Neural progenitor cell (in vitro differentiated cells): ENCODE results near the gene EFNA5. TPM values are rescaled to one million over a fixed set of nuclear protein-coding genes. Genes with fewer than 3 reads are reported as not detected.
A peak's percentile ranks its signal among the peaks of the same experiment; 100 is the strongest.

ENCODE experiments used
- DNase-seq: peaks from one replicate; pipeline ENCODE4 v3.0.0-alpha.2; 2016; ENCODE audit warnings: low spot score
- H2AFZ ChIP-seq: fragments of 200-600 bp; sonication (generic); replicated peaks from 2 replicates; pipeline ENCODE4 v1.6.1; 2016; ENCODE audit warnings: antibody characterized with exemption
- H3F3A ChIP-seq: fragments of 200-600 bp; sonication (generic); 2 replicates; pipeline ENCODE4 v1.6.1; 2016; ENCODE audit warnings: antibody characterized with exemption, low read depth
- H3K27ac ChIP-seq: fragments of 200-600 bp; sonication (generic); 2 replicates; pipeline ENCODE4 v1.5.1; 2016; ENCODE audit warnings: mild to moderate bottlenecking
- H3K27me3 ChIP-seq: fragments of 200-600 bp; sonication (generic); 2 replicates; pipeline ENCODE4 v1.6.1; 2016; ENCODE audit warnings: mild to moderate bottlenecking, moderate library complexity
- H3K36me3 ChIP-seq: fragments of 200-600 bp; sonication (generic); 2 replicates; pipeline ENCODE4 v1.5.1; 2016
- H3K4me1 ChIP-seq: fragments of 200-600 bp; sonication (generic); 2 replicates; pipeline ENCODE4 v1.6.1; 2016; ENCODE audit warnings: mixed run types
- H3K4me2 ChIP-seq: fragments of 200-600 bp; sonication (generic); 2 replicates; pipeline ENCODE4 v1.6.1; 2016
- H3K4me3 ChIP-seq: fragments of 200-600 bp; sonication (generic); 2 replicates; pipeline ENCODE4 v1.5.1; 2016
- H3K79me2 ChIP-seq: fragments of 200-600 bp; sonication (generic); 2 replicates; pipeline ENCODE4 v1.6.1; 2016; ENCODE audit warnings: low read depth
- H3K9ac ChIP-seq: fragments of 200-600 bp; sonication (generic); 2 replicates; pipeline ENCODE4 v1.6.1; 2016
- H3K9me3 ChIP-seq: fragments of 200-600 bp; sonication (generic); 2 replicates; pipeline ENCODE4 v1.5.1; 2016; ENCODE audit warnings: low read depth
- H4K20me1 ChIP-seq: fragments of 200-600 bp; sonication (generic); 2 replicates; pipeline ENCODE4 v1.6.1; 2016; ENCODE audit warnings: low read depth
- H3K27ac Mint-ChIP-seq: 3 replicates; pipeline ENCODE4 v1.8.0; 2021; ENCODE audit warnings: mixed read lengths
- H3K27me3 Mint-ChIP-seq: 2 replicates; pipeline ENCODE4 v1.8.0; 2022; ENCODE audit warnings: low read depth, mild to moderate bottlenecking, inconsistent platforms, moderate library complexity, mixed read lengths; ENCODE audit not compliant: insufficient read depth
- H3K36me3 Mint-ChIP-seq: 3 replicates; pipeline ENCODE4 v1.8.0; 2021; ENCODE audit warnings: mixed read lengths
- H3K4me1 Mint-ChIP-seq: 3 replicates; pipeline ENCODE4 v1.8.0; 2021; ENCODE audit warnings: mixed read lengths
- H3K4me3 Mint-ChIP-seq: 3 replicates; pipeline ENCODE4 v1.8.0; 2021; ENCODE audit warnings: mild to moderate bottlenecking, moderate library complexity, mixed read lengths
- H3K9me3 Mint-ChIP-seq: 3 replicates; pipeline ENCODE4 v1.8.0; 2020; ENCODE audit warnings: mixed read lengths
- EZH2 ChIP-seq: fragments of 200-600 bp; sonication (generic); IDR thresholded peaks from 2 replicates; pipeline ENCODE4 v1.6.1; 2017; ENCODE audit warnings: antibody characterized with exemption, mild to moderate bottlenecking, moderate library complexity
- EZH2phosphoT487 ChIP-seq: fragments of 200-600 bp; sonication (generic); IDR thresholded peaks from 2 replicates; pipeline ENCODE4 v1.6.1; 2017; ENCODE audit warnings: antibody characterized with exemption
- total RNA-seq: library from RNA; depleted of rRNA; stranded (reverse); fragments of >200 nt; gene quantifications from 2 replicates; pipeline ENCODE4 v1.2.3, GENCODE V29; 2015; ENCODE audit warnings: low replicate concordance
- TF ChIP-seq, protein P1 (sequence below): fragments of 200-600 bp; sonication (generic); IDR thresholded peaks from 2 replicates; pipeline ENCODE4 v1.5.1; 2017; ENCODE audit warnings: antibody characterized with exemption, mild to moderate bottlenecking

The EFNA5 gene
- total RNA-seq, 1 donor from 2014 or later = 105 TPM

DNA sequence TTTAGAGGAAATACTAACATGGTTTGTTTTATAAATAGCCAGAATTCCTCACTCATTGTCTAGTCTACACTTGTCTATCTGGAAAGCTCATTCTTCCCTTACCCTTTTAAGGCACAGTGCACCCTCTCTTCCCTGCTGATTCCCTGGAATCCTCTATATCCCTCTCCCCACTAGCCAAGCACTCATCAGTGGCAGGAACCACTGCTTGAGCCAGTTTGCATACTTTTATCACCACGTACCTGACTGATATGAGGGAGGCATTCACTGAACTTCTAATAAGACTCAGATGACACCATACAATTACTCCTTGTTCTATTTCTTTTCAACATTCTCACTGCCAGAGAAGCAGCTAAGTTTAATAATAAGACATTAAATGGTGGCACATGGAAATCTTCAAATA is 134.9 kb downstream of the EFNA5 start:
- Histone ChIP-seq H3K9ac (no peak overlapping the region), H3K4me3 (no peak overlapping the region), H3K27ac (no peak overlapping the region), H4K20me1 (peaks cover 100% of the 10 kb centered on the region), H2AFZ (no peak overlapping the region), H3K27me3 (no peaks in the 10 kb centered on the region), H3K4me2 (no peak overlapping the region), H3K36me3 (no peaks in the 10 kb centered on the region), H3K4me1 (peaks cover 70% of the 10 kb centered on the region), H3K9me3 (no peaks in the 10 kb centered on the region), H3K79me2 (peaks cover 100% of the 10 kb centered on the region), H3F3A (peaks cover 44% of the 10 kb centered on the region)
- Mint-ChIP-seq H3K36me3 (peaks cover 8% of the 10 kb centered on the region), H3K27me3 (peaks cover 2% of the 10 kb centered on the region), H3K4me3 (no peak overlapping the region), H3K4me1 (peaks cover 62% of the 10 kb centered on the region), H3K27ac (no peak overlapping the region), H3K9me3 (no peaks in the 10 kb centered on the region)
- TF ChIP-seq EZH2 (no peak), EZH2phosphoT487 (no peak)
- TF ChIP-seq, protein P1, sequence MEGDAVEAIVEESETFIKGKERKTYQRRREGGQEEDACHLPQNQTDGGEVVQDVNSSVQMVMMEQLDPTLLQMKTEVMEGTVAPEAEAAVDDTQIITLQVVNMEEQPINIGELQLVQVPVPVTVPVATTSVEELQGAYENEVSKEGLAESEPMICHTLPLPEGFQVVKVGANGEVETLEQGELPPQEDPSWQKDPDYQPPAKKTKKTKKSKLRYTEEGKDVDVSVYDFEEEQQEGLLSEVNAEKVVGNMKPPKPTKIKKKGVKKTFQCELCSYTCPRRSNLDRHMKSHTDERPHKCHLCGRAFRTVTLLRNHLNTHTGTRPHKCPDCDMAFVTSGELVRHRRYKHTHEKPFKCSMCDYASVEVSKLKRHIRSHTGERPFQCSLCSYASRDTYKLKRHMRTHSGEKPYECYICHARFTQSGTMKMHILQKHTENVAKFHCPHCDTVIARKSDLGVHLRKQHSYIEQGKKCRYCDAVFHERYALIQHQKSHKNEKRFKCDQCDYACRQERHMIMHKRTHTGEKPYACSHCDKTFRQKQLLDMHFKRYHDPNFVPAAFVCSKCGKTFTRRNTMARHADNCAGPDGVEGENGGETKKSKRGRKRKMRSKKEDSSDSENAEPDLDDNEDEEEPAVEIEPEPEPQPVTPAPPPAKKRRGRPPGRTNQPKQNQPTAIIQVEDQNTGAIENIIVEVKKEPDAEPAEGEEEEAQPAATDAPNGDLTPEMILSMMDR = no peak
- DNase-seq = peak; percentile 31

DNA sequence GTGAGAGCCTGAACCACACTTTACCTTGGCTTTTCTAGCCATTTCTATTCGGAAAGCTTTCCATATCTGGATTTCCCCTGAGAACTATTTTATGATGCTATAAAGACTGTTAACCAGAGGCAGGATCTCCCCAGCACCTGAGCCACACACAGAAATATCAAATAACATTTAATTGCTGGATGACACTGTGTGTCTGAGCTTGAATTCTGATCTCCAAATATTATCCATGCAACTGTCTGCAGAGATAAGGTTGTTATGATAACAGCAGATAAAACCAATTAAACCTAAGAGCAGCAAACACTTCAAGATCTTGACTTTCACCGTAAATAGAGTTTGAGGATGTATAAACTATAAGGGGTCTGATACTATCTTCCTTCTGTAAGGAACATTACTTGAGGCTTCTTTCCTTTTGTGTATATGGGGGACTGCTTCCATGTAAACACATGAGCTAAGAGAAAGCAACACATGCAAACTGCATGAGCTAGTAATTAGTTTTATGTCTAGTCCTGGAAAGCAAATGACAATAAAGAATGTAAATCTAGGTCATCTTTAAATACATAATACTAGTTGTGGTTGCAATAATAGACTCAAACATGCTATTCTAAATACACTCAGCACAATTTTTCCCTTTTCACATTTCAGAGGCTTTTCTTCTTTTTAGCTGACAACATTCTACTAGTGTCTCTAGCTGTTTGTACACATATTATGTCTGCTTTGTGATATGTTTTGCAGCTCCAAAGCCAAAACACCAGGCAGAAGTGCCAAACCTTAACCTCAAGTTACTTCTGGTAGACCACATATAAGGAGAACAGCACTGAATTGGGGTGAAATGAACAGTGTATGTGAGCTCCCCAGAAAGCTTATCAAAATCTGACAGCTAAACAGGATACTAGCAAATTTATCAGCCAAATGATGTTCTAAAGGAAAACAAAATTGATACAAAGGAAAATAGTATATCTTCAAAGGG is 136.5 kb downstream of the EFNA5 start:
- TF ChIP-seq, protein P1 = no peak
- TF ChIP-seq EZH2 = no peak
- no peak for TF ChIP-seq EZH2phosphoT487
- no peak overlapping the region for H3K4me3 Mint-ChIP-seq

DNA sequence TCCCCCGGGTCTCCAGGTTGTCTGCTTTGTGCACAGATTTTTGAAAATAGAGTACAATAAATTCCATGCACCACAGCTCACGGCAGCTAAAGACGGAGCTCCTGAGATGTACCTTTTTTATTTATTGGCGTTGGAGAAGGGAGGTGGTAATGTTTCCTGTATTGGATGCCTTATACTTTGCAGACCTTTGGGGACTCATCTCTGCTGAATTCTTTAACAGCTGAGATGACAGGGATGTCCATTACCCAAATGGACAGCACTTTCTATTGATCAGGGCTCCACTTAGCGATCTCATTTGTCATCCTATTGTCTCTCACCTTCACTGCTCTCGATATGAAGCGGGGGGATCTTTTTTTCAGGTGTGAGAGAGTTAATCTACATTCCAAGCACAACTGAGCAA is 137.8 kb downstream of the EFNA5 start:
- peaks cover 100% of the 10 kb centered on the region for H4K20me1 ChIP-seq
- peaks cover 76% of the 10 kb centered on the region for H3K4me1 ChIP-seq
- no peaks in the 10 kb centered on the region for H3K36me3 ChIP-seq
- Mint-ChIP-seq H3K27ac (no peak overlapping the region), H3K4me1 (peaks cover 52% of the 10 kb centered on the region), H3K9me3 (no peaks in the 10 kb centered on the region), H3K36me3 (peaks cover 6% of the 10 kb centered on the region), H3K27me3 (peaks cover 2% of the 10 kb centered on the region), H3K4me3 (no peak overlapping the region)
- TF ChIP-seq EZH2 (no peak), EZH2phosphoT487 (no peak)
- TF ChIP-seq, protein P1 = no peak
- peaks cover 100% of the 10 kb centered on the region for H3K79me2 ChIP-seq
- H3K9me3 ChIP-seq = no peaks in the 10 kb centered on the region
- H3K27ac ChIP-seq = no peak overlapping the region
- H3F3A ChIP-seq = peaks cover 35% of the 10 kb centered on the region
- H3K4me3 ChIP-seq = no peak overlapping the region
- no peak overlapping the region for H3K9ac ChIP-seq
- H3K27me3 ChIP-seq = no peaks in the 10 kb centered on the region
- no peak for DNase-seq
- no peak overlapping the region for H2AFZ ChIP-seq
- peak overlapping the region; percentile 36 for H3K4me2 ChIP-seq

More for the DNA sequence above, 136.5 kb downstream of the EFNA5 start:
- Mint-ChIP-seq H3K4me1 (peaks cover 60% of the 10 kb centered on the region), H3K27me3 (peaks cover 2% of the 10 kb centered on the region), H3K36me3 (peaks cover 9% of the 10 kb centered on the region), H3K27ac (no peak overlapping the region), H3K9me3 (no peaks in the 10 kb centered on the region)
- no peak for DNase-seq
- H3K9ac ChIP-seq = no peak overlapping the region
- peaks cover 100% of the 10 kb centered on the region for H3K79me2 ChIP-seq
- H3K4me1 ChIP-seq = peaks cover 68% of the 10 kb centered on the region
- H3K27ac ChIP-seq = no peak overlapping the region
- no peaks in the 10 kb centered on the region for H3K27me3 ChIP-seq
- H4K20me1 ChIP-seq = peaks cover 100% of the 10 kb centered on the region
- no peaks in the 10 kb centered on the region for H3K9me3 ChIP-seq
- H3K4me2 ChIP-seq = peak overlapping the region; percentile 3
- no peak overlapping the region for H2AFZ ChIP-seq
- no peak overlapping the region for H3K4me3 ChIP-seq
- no peaks in the 10 kb centered on the region for H3K36me3 ChIP-seq
- peaks cover 35% of the 10 kb centered on the region for H3F3A ChIP-seq
